GM23248 (cell line): ENCODE data around the gene MTMR1. TPM values are rescaled to one million over a fixed set of nuclear protein-coding genes. Genes with fewer than 3 reads are reported as not detected.

Source experiments
- DNase-seq: peaks from one replicate; pipeline ENCODE4 v3.0.0-alpha.2; 2015
- H2AFZ ChIP-seq: fragments of 200-600 bp; sonication (generic); 2 replicates; pipeline ENCODE4 v1.6.1; 2016; ENCODE audit warnings: antibody characterized with exemption
- H3F3A ChIP-seq: fragments of 200-600 bp; sonication (generic); 2 replicates; pipeline ENCODE4 v1.6.1; 2016; ENCODE audit warnings: mild to moderate bottlenecking, antibody characterized with exemption, mixed run types; ENCODE audit not compliant: insufficient read depth
- H3K27ac ChIP-seq: fragments of 200-600 bp; sonication (generic); 2 replicates; pipeline ENCODE4 v1.5.1; 2016; ENCODE audit warnings: mild to moderate bottlenecking
- H3K27me3 ChIP-seq: fragments of 200-600 bp; sonication (generic); replicated peaks from 2 replicates; pipeline ENCODE4 v1.6.1; 2016; ENCODE audit warnings: mild to moderate bottlenecking; ENCODE audit not compliant: insufficient read depth
- H3K36me3 ChIP-seq: fragments of 200-600 bp; sonication (generic); 2 replicates; pipeline ENCODE4 v1.6.1; 2016; ENCODE audit warnings: low read depth, mild to moderate bottlenecking
- H3K4me1 ChIP-seq: fragments of 200-600 bp; sonication (generic); 2 replicates; pipeline ENCODE4 v1.6.1; 2016; ENCODE audit warnings: mild to moderate bottlenecking; ENCODE audit not compliant: insufficient read depth
- H3K4me2 ChIP-seq: fragments of 200-600 bp; sonication (generic); one replicate; pipeline ENCODE4 v1.6.1; 2016; ENCODE audit warnings: mild to moderate bottlenecking; ENCODE audit not compliant: unreplicated experiment
- H3K4me3 ChIP-seq: fragments of 200-600 bp; sonication (generic); 2 replicates; pipeline ENCODE4 v1.5.1; 2016; ENCODE audit warnings: mild to moderate bottlenecking
- H3K79me2 ChIP-seq: fragments of 200-600 bp; sonication (generic); 2 replicates; pipeline ENCODE4 v1.6.1; 2016; ENCODE audit warnings: mild to moderate bottlenecking; ENCODE audit not compliant: insufficient read depth
- H3K9ac ChIP-seq: fragments of 200-600 bp; sonication (generic); 2 replicates; pipeline ENCODE4 v1.6.1; 2016; ENCODE audit warnings: mild to moderate bottlenecking
- H3K9me2 ChIP-seq: fragments of 200-600 bp; sonication (generic); 2 replicates; pipeline ENCODE4 v1.6.1; 2016; ENCODE audit warnings: mixed run types, mild to moderate bottlenecking, moderate library complexity; ENCODE audit not compliant: insufficient read depth
- H3K9me3 ChIP-seq: fragments of 200-600 bp; sonication (generic); one replicate; pipeline ENCODE4 v1.6.1; 2017; ENCODE audit warnings: low read depth
- H4K20me1 ChIP-seq: fragments of 200-600 bp; sonication (generic); 2 replicates; pipeline ENCODE4 v1.6.0; 2016; ENCODE audit not compliant: insufficient read depth
- EZH2 ChIP-seq: fragments of 200-600 bp; sonication (generic); IDR thresholded peaks from 2 replicates; pipeline ENCODE4 v1.6.1; 2018; ENCODE audit warnings: antibody characterized with exemption, mild to moderate bottlenecking; ENCODE audit not compliant: insufficient read depth, poor library complexity, severe bottlenecking
- EZH2phosphoT487 ChIP-seq: fragments of 200-600 bp; sonication (generic); IDR thresholded peaks from 2 replicates; pipeline ENCODE4 v1.6.1; 2018; ENCODE audit warnings: antibody characterized with exemption, moderate library complexity, mild to moderate bottlenecking, low read depth; ENCODE audit not compliant: insufficient read depth
- WGBS, 2 experiments: methylation state at CpG; one replicate each; pipeline ENCODE4 v1.1.6; 2015 to 2017; ENCODE audit warnings: low lambda C conversion rate in 2 of 2, low coverage in 1 of 2; ENCODE audit errors: missing lambda C conversion rate in 2 of 2; 5-methylcytosine and 5-hydroxymethylcytosine counted together
- in situ Hi-C: fragments of 300-500 bp; cut with MboI; formaldehyde crosslinking; loops from 2 replicates; pipeline ENCODE4 v1.15.0; 2020
- polyA plus RNA-seq: library from polyadenylated mRNA; unstranded; fragments of >200 nt; fragmentation: Nextera tagmentation; extraction: Ambion mirVana; gene quantifications from 2 replicates; pipeline ENCODE4 v1.2.1, GENCODE V29; 2016
- total RNA-seq: library from RNA; depleted of rRNA; stranded (reverse); fragments of >200 nt; shearing (Covaris generic); gene quantifications from 2 replicates; pipeline ENCODE4 v1.2.3, GENCODE V29; 2014

Gene MTMR1
- total and polyA plus RNA-seq, 2 experiments from 2014 or later: 2.7 to 12.8 TPM

DNA sequence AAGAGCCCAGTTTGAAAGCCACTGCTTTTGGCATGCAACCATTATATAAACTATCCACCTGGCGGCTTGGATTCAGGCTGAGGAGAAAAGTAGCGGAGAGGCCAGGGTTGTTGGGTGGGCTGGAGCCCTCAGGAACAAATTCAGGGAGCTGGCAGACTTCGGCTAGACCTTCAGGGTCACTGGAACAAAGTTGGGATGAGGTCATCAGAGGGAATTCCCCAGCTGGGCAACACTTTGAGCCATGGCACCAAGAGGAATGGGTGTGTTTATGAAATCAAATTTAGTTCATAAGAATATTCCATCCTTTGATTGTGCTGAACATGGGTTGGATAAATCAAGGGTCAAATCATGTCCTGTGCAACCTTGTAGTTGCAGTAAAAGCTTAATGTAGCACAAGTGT lies 22.0 kb downstream of the MTMR1 start:
- no peak overlapping the region for H3K27ac ChIP-seq
- no peak overlapping the region for H3K9ac ChIP-seq
- H3K27me3 ChIP-seq: no peaks in the 10 kb centered on the region
- H3K36me3 ChIP-seq: no peaks in the 10 kb centered on the region
- no peaks in the 10 kb centered on the region for H3K79me2 ChIP-seq
- H3K4me2 ChIP-seq: no peak overlapping the region
- H4K20me1 ChIP-seq: no peaks in the 10 kb centered on the region
- DNase-seq: peak; percentile 28
- no peaks in the 10 kb centered on the region for H3F3A ChIP-seq
- no peak overlapping the region for H3K4me3 ChIP-seq
- TF ChIP-seq EZH2 (no peak), EZH2phosphoT487 (no peak)
- H3K4me1 ChIP-seq: no peaks in the 10 kb centered on the region
- no peaks in the 10 kb centered on the region for H3K9me2 ChIP-seq
- H3K9me3 ChIP-seq: no peaks in the 10 kb centered on the region
- in situ Hi-C loops: loop anchor here (25.0 kb wide), 1 partner anchor 753 kb away; no protein-coding TSS in a partner anchor
- 75 to 85% methylated on average over 3 of the region's 3 CpGs for WGBS, 2 experiments
- H2AFZ ChIP-seq: no peak overlapping the region

DNA sequence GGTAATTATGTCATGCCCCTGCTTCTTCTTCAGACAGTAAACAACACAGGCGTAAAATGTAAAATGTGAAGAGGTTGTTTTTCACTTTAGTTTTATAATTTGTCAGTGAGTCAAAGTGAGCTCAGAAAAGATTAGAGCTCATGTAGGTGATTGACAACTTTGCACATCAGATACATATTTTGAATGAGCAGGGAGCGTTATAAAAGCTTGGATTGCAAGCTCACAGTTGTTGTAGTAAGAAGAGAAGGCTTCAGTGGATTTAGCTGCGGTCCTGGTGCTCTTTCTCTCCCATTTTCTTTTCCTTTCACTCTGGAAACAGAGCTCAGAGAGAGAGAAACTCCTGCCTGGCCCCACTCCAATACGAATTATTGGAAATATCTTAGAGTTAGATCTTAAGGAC lies 26.4 kb downstream of the MTMR1 start:
- Histone ChIP-seq H3F3A (no peaks in the 10 kb centered on the region), H3K9me2 (no peaks in the 10 kb centered on the region), H3K4me3 (no peak overlapping the region), H3K36me3 (no peaks in the 10 kb centered on the region), H3K9ac (no peak overlapping the region), H3K27ac (no peak overlapping the region), H3K79me2 (no peaks in the 10 kb centered on the region), H4K20me1 (no peaks in the 10 kb centered on the region), H2AFZ (no peak overlapping the region), H3K27me3 (no peaks in the 10 kb centered on the region), H3K4me2 (no peak overlapping the region), H3K4me1 (no peaks in the 10 kb centered on the region), H3K9me3 (no peaks in the 10 kb centered on the region)
- in situ Hi-C loops: loop anchor here (25.0 kb wide), 1 partner anchor 757 kb away; no protein-coding TSS in a partner anchor
- WGBS, 2 experiments: 46 to 51% methylated on average over 4 of the region's 4 CpGs
- no peak for DNase-seq
- no peak for TF ChIP-seq EZH2phosphoT487
- TF ChIP-seq EZH2: no peak

DNA sequence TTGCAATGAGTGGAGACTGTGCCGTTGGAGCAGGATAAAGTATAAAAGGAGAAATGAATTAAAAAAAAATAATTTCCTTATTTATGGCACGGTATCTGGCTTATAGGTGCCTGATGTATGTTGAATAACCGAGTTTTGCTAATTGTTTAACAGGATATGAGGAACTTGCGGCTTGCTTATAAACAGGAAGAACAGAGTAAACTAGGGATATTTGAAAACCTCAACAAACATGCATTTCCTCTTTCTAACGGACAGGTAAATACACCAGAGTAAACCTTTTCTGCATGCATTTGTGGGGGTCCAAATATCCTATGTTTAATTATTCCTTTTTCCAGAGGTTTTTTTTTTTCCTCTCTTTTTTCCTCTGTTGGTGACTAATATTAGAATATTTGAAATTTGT lies 36.8 kb downstream of the MTMR1 start:
- no peaks in the 10 kb centered on the region for H3K9me3 ChIP-seq
- no peaks in the 10 kb centered on the region for H3K27me3 ChIP-seq
- H3K27ac ChIP-seq: peak overlapping the region; percentile 99; the same call in 1 of the 2 replicates
- TF ChIP-seq EZH2phosphoT487: no peak
- TF ChIP-seq EZH2: no peak
- WGBS, 2 experiments: 95 to 97% methylated on average over 5 of the region's 5 CpGs
- no peak for DNase-seq
- H3F3A ChIP-seq: peaks cover 25% of the 10 kb centered on the region
- no peaks in the 10 kb centered on the region for H3K9me2 ChIP-seq
- H2AFZ ChIP-seq: no peak overlapping the region
- no peak overlapping the region for H3K4me2 ChIP-seq
- H3K79me2 ChIP-seq: no peaks in the 10 kb centered on the region; the same call in 1 of the 2 replicates
- H4K20me1 ChIP-seq: no peaks in the 10 kb centered on the region
- peaks cover 25% of the 10 kb centered on the region for H3K4me1 ChIP-seq
- in situ Hi-C loops: no loop called here
- no peak overlapping the region for H3K4me3 ChIP-seq
- H3K9ac ChIP-seq: no peak overlapping the region
- no peaks in the 10 kb centered on the region for H3K36me3 ChIP-seq

DNA sequence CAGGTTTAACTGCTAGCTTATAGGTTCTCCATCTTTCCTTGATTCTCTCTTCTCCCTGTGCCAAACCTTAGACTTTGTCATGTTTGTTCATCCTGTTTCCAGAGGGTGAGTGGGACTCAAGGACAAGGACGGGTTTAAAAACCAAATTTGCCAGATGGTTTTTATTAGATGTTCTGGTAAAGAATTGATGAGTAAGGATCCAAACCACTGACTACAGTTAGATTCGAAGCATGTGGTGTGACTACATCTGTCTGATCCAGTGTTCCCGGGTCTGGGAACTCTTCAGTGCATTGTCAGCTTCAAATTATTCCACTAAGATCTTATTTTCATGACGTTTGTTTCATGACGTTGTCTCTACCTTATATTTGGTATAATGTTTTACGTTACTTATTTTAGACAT lies 37.5 kb downstream of the MTMR1 start:
- no peaks in the 10 kb centered on the region for H3K9me2 ChIP-seq
- no peaks in the 10 kb centered on the region for H3K27me3 ChIP-seq
- no peak overlapping the region for H2AFZ ChIP-seq
- no peaks in the 10 kb centered on the region for H3K36me3 ChIP-seq
- TF ChIP-seq EZH2: no peak
- peak overlapping the region; percentile 55 for H3K4me3 ChIP-seq
- in situ Hi-C loops: no loop called here
- peak overlapping the region; percentile 77 for H3K9ac ChIP-seq
- 1 to 2% methylated on average over 6 of the region's 6 CpGs for WGBS, 2 experiments
- H3F3A ChIP-seq: peaks cover 25% of the 10 kb centered on the region
- H3K4me1 ChIP-seq: peaks cover 25% of the 10 kb centered on the region
- no peaks in the 10 kb centered on the region; the same call in 1 of the 2 replicates for H3K79me2 ChIP-seq
- peak; percentile 89 for DNase-seq
- H3K4me2 ChIP-seq: peak overlapping the region; percentile 83
- no peaks in the 10 kb centered on the region for H4K20me1 ChIP-seq
- peak overlapping the region; percentile 99 for H3K27ac ChIP-seq
- H3K9me3 ChIP-seq: no peaks in the 10 kb centered on the region

DNA sequence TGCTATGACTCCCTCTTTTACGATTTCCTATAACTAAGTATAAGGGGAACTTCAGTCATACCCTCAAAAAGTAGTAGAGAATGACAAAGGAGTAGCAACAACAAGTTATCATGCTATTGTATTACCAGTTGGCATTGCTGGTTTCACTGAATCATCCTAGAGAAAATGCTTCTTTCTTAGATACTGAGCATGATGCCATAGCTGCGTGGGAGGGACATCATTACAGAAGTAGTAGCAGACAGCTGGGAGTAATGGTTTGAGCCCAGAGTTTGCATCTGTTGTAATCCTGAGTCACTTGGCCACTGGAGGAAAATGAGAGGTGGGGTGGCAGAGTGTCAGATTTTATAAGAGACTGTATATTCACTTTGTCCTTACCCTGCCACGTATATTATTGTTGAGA lies 38.6 kb downstream of the MTMR1 start:
- in situ Hi-C loops: no loop called here
- Histone ChIP-seq H3K27me3 (no peaks in the 10 kb centered on the region), H3F3A (peaks cover 25% of the 10 kb centered on the region), H2AFZ (no peak overlapping the region), H4K20me1 (no peaks in the 10 kb centered on the region), H3K4me2 (peak overlapping the region; percentile 83), H3K4me1 (peaks cover 25% of the 10 kb centered on the region), H3K9me3 (no peaks in the 10 kb centered on the region), H3K79me2 (no peaks in the 10 kb centered on the region), H3K9ac (peak overlapping the region; percentile 78), H3K4me3 (peak overlapping the region; percentile 55; the same call in 1 of the 2 replicates), H3K27ac (peak overlapping the region; percentile 99), H3K9me2 (no peaks in the 10 kb centered on the region), H3K36me3 (no peaks in the 10 kb centered on the region)
- 2 to 3% methylated on average over 3 of the region's 3 CpGs for WGBS, 2 experiments
- TF ChIP-seq EZH2: no peak
- TF ChIP-seq EZH2phosphoT487: no peak
- DNase-seq: peak; percentile 97
